Kidney (tissue), 14 donors: Measurements from ENCODE around the gene CCDC138. TPM values are rescaled to one million over a fixed set of nuclear protein-coding genes. Genes with fewer than 3 reads are reported as not detected.

Source experiments
- DNase-seq, 5 donors: peaks; one replicate each; pipeline ENCODE4 v3.0.0-alpha.2; 2013 to 2020
- FAIRE-seq: peaks from 2 replicates; lab custom pipeline; 2012; peaks lifted over from hg19 to GRCh38; lab: Jason Lieb, UNC
- H3K27ac ChIP-seq, 2 donors: one replicate each; pipeline ENCODE4 v1.7.0; 2013; ENCODE audit warnings: low read depth in 2 of 2, low read length in 2 of 2, inconsistent platforms in 1 of 2
- H3K27me3 ChIP-seq: one replicate; pipeline ENCODE4 v1.7.1; 2013; ENCODE audit warnings: low read length, inconsistent platforms; ENCODE audit not compliant: control insufficient read depth, insufficient read depth
- H3K36me3 ChIP-seq, 3 donors: one replicate each; pipeline versions ENCODE4 v1.7.0 to v1.7.1; 2013; ENCODE audit warnings: low read length in 3 of 3, control low read depth in 1 of 3, inconsistent platforms in 1 of 3; ENCODE audit not compliant: insufficient read depth in 3 of 3, control insufficient read depth in 2 of 3
- H3K4me1 ChIP-seq, 3 donors: one replicate each; pipeline versions ENCODE4 v1.7.0 to v1.7.1; 2013; ENCODE audit warnings: low read length in 3 of 3, inconsistent platforms in 1 of 3, low read depth in 1 of 3; ENCODE audit not compliant: control insufficient read depth in 2 of 3, insufficient read depth in 2 of 3
- H3K4me3 ChIP-seq, 3 donors: one replicate each; pipeline versions ENCODE4 v1.7.0 to v1.8.1; 2013; ENCODE audit warnings: low read length in 3 of 3, control low read depth in 1 of 3, inconsistent platforms in 1 of 3
- H3K9ac ChIP-seq, 3 donors: one replicate each; pipeline versions ENCODE4 v1.7.0 to v1.7.1; 2013; ENCODE audit warnings: low read length in 3 of 3, control low read depth in 1 of 3, inconsistent platforms in 1 of 3
- H3K9me3 ChIP-seq, 3 donors: one replicate each; pipeline versions ENCODE4 v1.7.0 to v1.7.1; 2013; ENCODE audit warnings: low read length in 3 of 3, control low read depth in 1 of 3, inconsistent platforms in 1 of 3; ENCODE audit not compliant: control insufficient read depth in 2 of 3, insufficient read depth in 1 of 3
- intact Hi-C: fragments of 100-400 bp; cut with DNase I; formaldehyde crosslinking; loops from one replicate; pipeline ENCODE4 v1.11.1; 2022
- polyA plus RNA-seq: library from polyadenylated mRNA; stranded (reverse); fragments of 350-450 nt; fragmentation: Illumina TruSeq; extraction: RNeasy Lipid Tissue Mini Kit (QIAGEN cat#74804); gene quantifications from one replicate; pipeline ENCODE4 v1.2.3, GENCODE V29; 2014; ENCODE audit warnings: low read depth, low replicate concordance; ENCODE audit not compliant: insufficient read depth
- total RNA-seq: library from RNA; stranded (reverse); fragmentation: NEBNext Ultra II Directional; extraction: Animal tissue kit (Norgen Biotek cat#: 25700); gene quantifications from one replicate; pipeline ENCODE4 v1.2.1, GENCODE V29; 2021
- TF ChIP-seq, protein P1 (sequence below): IDR thresholded peaks from 3 replicates; pipeline ENCODE4 v1.5.1; 2012; ENCODE audit warnings: mild to moderate bottlenecking, moderate library complexity, borderline replicate concordance; ENCODE audit not compliant: insufficient read depth; ENCODE audit errors: extremely low read depth
- donor health status: control.
- donor health status: control.
- donor health status: control.
- donor health status: control.
- donor health status: control.
- donor health status: DM: yes; HTN: yes; CAD: no.
- donor health status: Normal renal cell carcinoma (clear cell type).

CCDC138 gene
- total and polyA plus RNA-seq, 2 donors from 2014 or later = 1.3 to 3.2 TPM

DNA sequence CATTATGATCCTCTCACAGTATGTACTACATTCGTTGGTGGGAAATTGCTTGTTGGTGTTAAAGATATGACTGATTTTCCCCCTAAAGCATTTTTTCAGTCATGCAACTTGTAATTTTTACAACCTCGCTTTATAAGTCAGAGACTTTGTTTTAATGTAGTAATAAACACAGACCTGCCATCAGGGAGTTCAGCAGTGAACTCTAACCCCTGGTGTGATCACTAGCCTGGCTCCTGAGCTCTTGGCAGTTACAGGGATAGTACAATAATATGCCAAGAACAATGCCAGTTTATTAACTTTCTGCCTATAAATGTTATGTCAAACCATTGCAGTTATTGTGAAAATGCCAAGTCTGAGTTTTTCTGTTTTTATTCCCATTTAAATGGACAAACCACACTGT lies 108.6 kb downstream of the CCDC138 start:
- Histone ChIP-seq H3K27ac (no peak overlapping the region), H3K36me3 (no peaks in the 10 kb centered on the region), H3K4me1 (no peaks in the 10 kb centered on the region), H3K9ac (no peak overlapping the region), H3K4me3 (no peak overlapping the region), H3K9me3 (peaks cover 0 to 3% (median 0%) of the 10 kb centered on the region in 3 donors), H3K27me3 (no peaks in the 10 kb centered on the region)
- TF ChIP-seq, protein P1, sequence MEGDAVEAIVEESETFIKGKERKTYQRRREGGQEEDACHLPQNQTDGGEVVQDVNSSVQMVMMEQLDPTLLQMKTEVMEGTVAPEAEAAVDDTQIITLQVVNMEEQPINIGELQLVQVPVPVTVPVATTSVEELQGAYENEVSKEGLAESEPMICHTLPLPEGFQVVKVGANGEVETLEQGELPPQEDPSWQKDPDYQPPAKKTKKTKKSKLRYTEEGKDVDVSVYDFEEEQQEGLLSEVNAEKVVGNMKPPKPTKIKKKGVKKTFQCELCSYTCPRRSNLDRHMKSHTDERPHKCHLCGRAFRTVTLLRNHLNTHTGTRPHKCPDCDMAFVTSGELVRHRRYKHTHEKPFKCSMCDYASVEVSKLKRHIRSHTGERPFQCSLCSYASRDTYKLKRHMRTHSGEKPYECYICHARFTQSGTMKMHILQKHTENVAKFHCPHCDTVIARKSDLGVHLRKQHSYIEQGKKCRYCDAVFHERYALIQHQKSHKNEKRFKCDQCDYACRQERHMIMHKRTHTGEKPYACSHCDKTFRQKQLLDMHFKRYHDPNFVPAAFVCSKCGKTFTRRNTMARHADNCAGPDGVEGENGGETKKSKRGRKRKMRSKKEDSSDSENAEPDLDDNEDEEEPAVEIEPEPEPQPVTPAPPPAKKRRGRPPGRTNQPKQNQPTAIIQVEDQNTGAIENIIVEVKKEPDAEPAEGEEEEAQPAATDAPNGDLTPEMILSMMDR = no peak
- DNase-seq = no peak
- no peak for FAIRE-seq
- intact Hi-C loops = no loop called here

DNA sequence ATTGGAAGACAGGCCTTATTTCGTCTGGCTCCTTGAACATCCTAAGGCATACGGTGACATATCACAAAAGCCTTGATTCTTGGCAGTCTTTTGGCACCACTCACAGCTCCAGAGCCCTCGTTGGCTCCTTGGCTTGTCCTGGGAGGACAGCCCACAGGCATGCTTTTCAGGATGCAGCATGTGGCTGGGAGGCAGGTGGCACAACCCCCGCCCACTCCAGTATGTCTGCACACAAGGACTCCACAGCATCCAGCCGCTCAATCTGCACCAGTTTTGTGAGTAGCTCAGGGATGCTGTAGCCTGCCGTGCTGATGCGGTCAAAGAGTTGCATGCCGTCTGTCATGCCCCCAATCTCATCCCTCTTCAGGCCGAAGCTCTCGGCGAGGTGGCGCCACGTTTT lies 110.2 kb downstream of the CCDC138 start:
- no peak for FAIRE-seq
- no peak for DNase-seq
- no peak overlapping the region for H3K27ac ChIP-seq
- no peak overlapping the region for H3K9ac ChIP-seq
- no peak overlapping the region for H3K4me3 ChIP-seq
- no peaks in the 10 kb centered on the region for H3K9me3 ChIP-seq
- no peaks in the 10 kb centered on the region for H3K36me3 ChIP-seq
- TF ChIP-seq, protein P1 = no peak
- no peaks in the 10 kb centered on the region for H3K27me3 ChIP-seq
- intact Hi-C loops = no loop called here
- H3K4me1 ChIP-seq = no peaks in the 10 kb centered on the region

DNA sequence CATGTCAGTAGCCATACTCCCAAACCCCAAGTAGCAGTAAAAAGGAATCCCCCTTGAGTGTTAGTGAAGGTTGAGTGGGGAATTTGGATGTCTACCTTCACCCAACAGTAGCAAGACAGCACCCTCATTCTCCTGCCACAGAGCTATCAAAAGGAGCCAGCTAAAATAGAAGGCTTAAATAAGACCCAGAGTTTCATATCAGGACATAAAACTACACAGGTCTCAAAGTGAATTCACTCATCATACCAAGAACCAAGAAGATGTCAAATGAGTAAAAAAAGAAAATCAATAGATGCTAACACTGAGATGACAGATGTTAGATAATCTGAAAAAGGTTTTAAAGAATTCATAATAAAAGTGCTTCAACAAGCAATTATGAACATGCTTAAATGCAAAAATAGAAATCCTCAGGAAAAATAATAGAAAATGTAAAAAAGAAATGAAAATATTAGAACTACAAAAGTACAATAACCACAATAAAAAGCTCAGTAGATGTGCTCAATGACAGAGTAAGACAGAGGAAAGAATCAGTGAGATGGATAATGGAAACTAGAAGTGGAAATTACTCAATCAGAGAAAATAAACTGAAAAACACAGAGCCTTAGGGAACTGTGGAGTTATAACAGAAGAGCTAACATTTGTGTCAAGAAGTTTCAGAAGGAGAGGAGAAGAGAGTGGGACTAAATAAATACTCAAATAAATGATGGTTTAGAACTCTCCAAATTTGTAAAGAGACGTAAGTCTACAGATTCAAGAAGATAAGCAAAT lies 111.9 kb downstream of the CCDC138 start:
- no peak for DNase-seq
- TF ChIP-seq, protein P1 = no peak
- no peaks in the 10 kb centered on the region for H3K27me3 ChIP-seq
- intact Hi-C loops = no loop called here
- H3K27ac ChIP-seq = no peak overlapping the region
- FAIRE-seq = no peak
- H3K4me3 ChIP-seq = no peak overlapping the region
- no peaks in the 10 kb centered on the region for H3K36me3 ChIP-seq
- no peak overlapping the region for H3K9ac ChIP-seq
- H3K4me1 ChIP-seq = no peaks in the 10 kb centered on the region
- no peaks in the 10 kb centered on the region for H3K9me3 ChIP-seq
